DMS53 (cell line): ENCODE data around the gene C1orf21.

Experiments used
- DNase-seq: peaks from one replicate; lab custom pipeline; 2025; lab: John Stamatoyannopoulos, UW

Gene C1orf21

GRCh38 chr1:184387069-184387475 is 243 bp downstream of the C1orf21 start:
- DNase-seq = no peak

- peak; percentile 69 for DNase-seq
Measured at GRCh38 chr1:184387476-184388318, 868 bp downstream of the C1orf21 start.

- DNase-seq = no peak
Measured at GRCh38 chr1:184388319-184388889, 1.6 kb downstream of the C1orf21 start.

GRCh38 chr1:184388971-184389370 is 2.1 kb downstream of the C1orf21 start:
- no peak for DNase-seq

- DNase-seq = no peak
Measured at GRCh38 chr1:184389446-184389845, 2.6 kb downstream of the C1orf21 start.

GRCh38 chr1:184390889-184391288 is 4.1 kb downstream of the C1orf21 start:
- DNase-seq = no peak

- DNase-seq = no peak
Measured at GRCh38 chr1:184392067-184392466, 5.2 kb downstream of the C1orf21 start.

- DNase-seq = no peak
Measured at GRCh38 chr1:184392779-184393522, 6.1 kb downstream of the C1orf21 start.

GRCh38 chr1:184393962-184394361 is 7.1 kb downstream of the C1orf21 start:
- no peak for DNase-seq

- DNase-seq = no peak
Measured at GRCh38 chr1:184395370-184395769, 8.5 kb downstream of the C1orf21 start.

- DNase-seq = no peak
Measured at GRCh38 chr1:184395937-184396480, 9.2 kb downstream of the C1orf21 start.

GRCh38 chr1:184399192-184399847 is 12.5 kb downstream of the C1orf21 start:
- DNase-seq = no peak

GRCh38 chr1:184403961-184404726 is 17.3 kb downstream of the C1orf21 start:
- DNase-seq = no peak

GRCh38 chr1:184404727-184405027 is 17.8 kb downstream of the C1orf21 start:
- DNase-seq = no peak

- DNase-seq = no peak
Measured at GRCh38 chr1:184405094-184405800, 18.4 kb downstream of the C1orf21 start.

GRCh38 chr1:184405801-184406142 is 18.9 kb downstream of the C1orf21 start:
- DNase-seq = no peak

- no peak for DNase-seq
Measured at GRCh38 chr1:184406479-184406878, 19.6 kb downstream of the C1orf21 start.

- no peak for DNase-seq
Measured at GRCh38 chr1:184407816-184408510, 21.1 kb downstream of the C1orf21 start.

GRCh38 chr1:184408580-184408979 is 21.8 kb downstream of the C1orf21 start:
- no peak for DNase-seq

- no peak for DNase-seq
Measured at GRCh38 chr1:184409011-184409410, 22.2 kb downstream of the C1orf21 start.
